ENCODE data around the gene CDH7. TPM values are rescaled to one million over a fixed set of nuclear protein-coding genes. Genes with fewer than 3 reads are reported as not detected.

Gene CDH7
- total and polyA plus RNA-seq, 8 donors: 0.34 to 1.8 (median 1.5) TPM; not detected in 1

- H3K4me3 ChIP-seq: no peak overlapping the region
- DNase-seq (no peak), ATAC-seq (no peak)
- no peak for TF ChIP-seq CTCF (IDR thresholded peaks at IDR 0.05)
- H3K9me3 ChIP-seq: no peaks in the 10 kb centered on the region
- intact Hi-C loops (cut with DNase I): no loop called here
- no peaks in the 10 kb centered on the region for H3K27me3 ChIP-seq
- no peaks in the 10 kb centered on the region for H3K4me1 ChIP-seq
- H3K36me3 ChIP-seq: no peaks in the 10 kb centered on the region
- H3K27ac ChIP-seq: no peak overlapping the region
Measured at GRCh38 chr18:65869527-65869926, 118.7 kb downstream of the CDH7 start.

- ATAC-seq (no peak), DNase-seq (no peak)
- H3K4me3 ChIP-seq: no peak overlapping the region
- H3K9me3 ChIP-seq: peaks cover 0 to 2% of the 10 kb centered on the region in 2 donors
- no peaks in the 10 kb centered on the region for H3K4me1 ChIP-seq
- intact Hi-C loops (cut with DNase I): no loop called here
- no peaks in the 10 kb centered on the region for H3K27me3 ChIP-seq
- H3K36me3 ChIP-seq: no peaks in the 10 kb centered on the region
- no peak overlapping the region for H3K27ac ChIP-seq
- TF ChIP-seq CTCF (IDR thresholded peaks at IDR 0.05): no peak
Measured at GRCh38 chr18:65876310-65876709, 125.5 kb downstream of the CDH7 start.

GRCh38 chr18:65897292-65897691 lies 146.5 kb downstream of the CDH7 start:
- H3K9me3 ChIP-seq: no peaks in the 10 kb centered on the region
- no peak overlapping the region for H3K4me3 ChIP-seq
- H3K27me3 ChIP-seq: no peaks in the 10 kb centered on the region
- TF ChIP-seq CTCF (IDR thresholded peaks at IDR 0.05): no peak
- DNase-seq: no peak
- intact Hi-C loops (cut with DNase I): no loop called here
- no peaks in the 10 kb centered on the region for H3K36me3 ChIP-seq
- H3K27ac ChIP-seq: no peak overlapping the region
- no peaks in the 10 kb centered on the region for H3K4me1 ChIP-seq
- no peak for ATAC-seq

- Histone ChIP-seq H3K4me1 (no peaks in the 10 kb centered on the region), H3K27ac (no peak overlapping the region), H3K9me3 (no peaks in the 10 kb centered on the region), H3K36me3 (no peaks in the 10 kb centered on the region), H3K4me3 (no peak overlapping the region), H3K27me3 (no peaks in the 10 kb centered on the region)
- no peak for ATAC-seq
- no peak for DNase-seq
- intact Hi-C loops (cut with DNase I): no loop called here
- no peak for TF ChIP-seq CTCF (IDR thresholded peaks at IDR 0.05)
Measured at GRCh38 chr18:65901522-65901921, 150.7 kb downstream of the CDH7 start.

- Histone ChIP-seq H3K4me1 (no peaks in the 10 kb centered on the region), H3K4me3 (no peak overlapping the region), H3K9me3 (no peaks in the 10 kb centered on the region), H3K27me3 (no peaks in the 10 kb centered on the region), H3K27ac (no peak overlapping the region), H3K36me3 (no peaks in the 10 kb centered on the region)
- no peak for TF ChIP-seq CTCF (IDR thresholded peaks at IDR 0.05)
- DNase-seq (no peak), ATAC-seq (no peak)
- intact Hi-C loops (cut with DNase I): no loop called here
Measured at GRCh38 chr18:65906621-65907034, 155.8 kb downstream of the CDH7 start.

All from left lung (tissue), 10 donors.